ENCODE data around the gene APMAP.

The APMAP gene

GRCh38 chr20:24993337-24994185 lies 1.0 kb upstream of the APMAP start:
- in situ Hi-C loops (cut with MboI; ENCODE audit: low sequenced_read_pairs) = loop anchor here (10.0 kb wide), 2 partner anchors 181 to 411 kb away; partner anchors contain the start of gene GINS1

GRCh38 chr20:24991897-24992486 lies 559 bp downstream of the APMAP start:
- in situ Hi-C loops (cut with MboI; ENCODE audit: low sequenced_read_pairs) = loop anchor here (10.0 kb wide), 2 partner anchors 183 to 413 kb away; partner anchors contain the start of gene GINS1

GRCh38 chr20:24990810-24991252 lies 1.7 kb downstream of the APMAP start:
- in situ Hi-C loops (cut with MboI; ENCODE audit: low sequenced_read_pairs) = loop anchor here (10.0 kb wide), 2 partner anchors 184 to 414 kb away; partner anchors contain the start of gene GINS1

- in situ Hi-C loops (cut with MboI; ENCODE audit: low sequenced_read_pairs) = no loop called here
These were observed 3.4 kb downstream of the APMAP start for GRCh38 chr20:24989162-24989561.

GRCh38 chr20:24987873-24988835 lies 4.4 kb downstream of the APMAP start:
- in situ Hi-C loops (cut with MboI; ENCODE audit: low sequenced_read_pairs) = no loop called here

GRCh38 chr20:24987244-24987643 lies 5.3 kb downstream of the APMAP start:
- in situ Hi-C loops (cut with MboI; ENCODE audit: low sequenced_read_pairs) = no loop called here

- in situ Hi-C loops (cut with MboI; ENCODE audit: low sequenced_read_pairs) = no loop called here
These were observed 6.0 kb downstream of the APMAP start for GRCh38 chr20:24986436-24987015.

- in situ Hi-C loops (cut with MboI; ENCODE audit: low sequenced_read_pairs) = no loop called here
These were observed 6.7 kb downstream of the APMAP start for GRCh38 chr20:24985802-24986201.

- in situ Hi-C loops (cut with MboI; ENCODE audit: low sequenced_read_pairs) = no loop called here
These were observed 7.5 kb downstream of the APMAP start for GRCh38 chr20:24984961-24985640.

- in situ Hi-C loops (cut with MboI; ENCODE audit: low sequenced_read_pairs) = no loop called here
These were observed 8.7 kb downstream of the APMAP start for GRCh38 chr20:24983896-24984295.

- in situ Hi-C loops (cut with MboI; ENCODE audit: low sequenced_read_pairs) = no loop called here
These were observed 10.8 kb downstream of the APMAP start for GRCh38 chr20:24981790-24982189.

GRCh38 chr20:24981282-24981681 lies 11.3 kb downstream of the APMAP start:
- in situ Hi-C loops (cut with MboI; ENCODE audit: low sequenced_read_pairs) = no loop called here

- in situ Hi-C loops (cut with MboI; ENCODE audit: low sequenced_read_pairs) = no loop called here
These were observed 12.1 kb downstream of the APMAP start for GRCh38 chr20:24980291-24981053.

GRCh38 chr20:24979036-24979960 lies 13.3 kb downstream of the APMAP start:
- in situ Hi-C loops (cut with MboI; ENCODE audit: low sequenced_read_pairs) = no loop called here

GRCh38 chr20:24978513-24978912 lies 14.0 kb downstream of the APMAP start:
- in situ Hi-C loops (cut with MboI; ENCODE audit: low sequenced_read_pairs) = no loop called here

- in situ Hi-C loops (cut with MboI; ENCODE audit: low sequenced_read_pairs) = no loop called here
These were observed 14.8 kb downstream of the APMAP start for GRCh38 chr20:24977797-24978196.

- in situ Hi-C loops (cut with MboI; ENCODE audit: low sequenced_read_pairs) = no loop called here
These were observed 15.2 kb downstream of the APMAP start for GRCh38 chr20:24977336-24977735.

- in situ Hi-C loops (cut with MboI; ENCODE audit: low sequenced_read_pairs) = no loop called here
These were observed 20.2 kb downstream of the APMAP start for GRCh38 chr20:24972341-24972740.

Measured in HL-60/S4 treated with retinoic acid at 250 ng/mL for 4 days and 3 days (cell line).